ENCODE measurements around the gene GUCD1.

GUCD1 gene

GRCh38 chr22:24516301-24516737 is 38.6 kb downstream of the GUCD1 start:
- in situ Hi-C loops (cut with HindIII; ENCODE audit: low sequenced_read_pairs), result no loop called here
- peak; percentile 87 for DNase-seq (ENCODE audit: low read depth, low spot score)
- TF ChIP-seq CTCF (IDR thresholded peaks at IDR 0.05; ENCODE audit: low read depth, low read length), result peak; percentile 9
- H3K4me3 ChIP-seq (ENCODE audit: low read depth, low read length), result no peak overlapping the region

GRCh38 chr22:24515027-24515338 is 40.0 kb downstream of the GUCD1 start:
- no peak for TF ChIP-seq CTCF (IDR thresholded peaks at IDR 0.05; ENCODE audit: low read depth, low read length)
- no peak overlapping the region for H3K4me3 ChIP-seq (ENCODE audit: low read depth, low read length)
- in situ Hi-C loops (cut with HindIII; ENCODE audit: low sequenced_read_pairs), result no loop called here
- DNase-seq (ENCODE audit: low read depth, low spot score), result no peak

GRCh38 chr22:24514241-24515026 is 40.5 kb downstream of the GUCD1 start:
- TF ChIP-seq CTCF (IDR thresholded peaks at IDR 0.05; ENCODE audit: low read depth, low read length), result no peak
- in situ Hi-C loops (cut with HindIII; ENCODE audit: low sequenced_read_pairs), result no loop called here
- no peak for DNase-seq (ENCODE audit: low read depth, low spot score)

GRCh38 chr22:24513378-24514240 is 41.3 kb downstream of the GUCD1 start:
- H3K4me3 ChIP-seq (ENCODE audit: low read depth, low read length), result no peak overlapping the region
- in situ Hi-C loops (cut with HindIII; ENCODE audit: low sequenced_read_pairs), result no loop called here
- TF ChIP-seq CTCF (IDR thresholded peaks at IDR 0.05; ENCODE audit: low read depth, low read length), result no peak
- no peak for DNase-seq (ENCODE audit: low read depth, low spot score)

More at GRCh38 chr22:24514241-24515026, 40.5 kb downstream of the GUCD1 start:
- H3K4me3 ChIP-seq (ENCODE audit: low read depth, low read length), result no peak overlapping the region

- no peak for DNase-seq (ENCODE audit: low read depth, low spot score)
- no peak overlapping the region for H3K4me3 ChIP-seq (ENCODE audit: low read depth, low read length)
- no peak for TF ChIP-seq CTCF (IDR thresholded peaks at IDR 0.05; ENCODE audit: low read depth, low read length)
- in situ Hi-C loops (cut with HindIII; ENCODE audit: low sequenced_read_pairs), result no loop called here
These were observed 42.9 kb downstream of the GUCD1 start for GRCh38 chr22:24512043-24512442.

GRCh38 chr22:24510637-24511625 is 44.0 kb downstream of the GUCD1 start:
- no peak for TF ChIP-seq CTCF (IDR thresholded peaks at IDR 0.05; ENCODE audit: low read depth, low read length)
- no peak overlapping the region for H3K4me3 ChIP-seq (ENCODE audit: low read depth, low read length)
- peak; percentile 38 for DNase-seq (ENCODE audit: low read depth, low spot score)
- in situ Hi-C loops (cut with HindIII; ENCODE audit: low sequenced_read_pairs), result no loop called here
